ENCODE data around the gene IRAK4.

The IRAK4 gene

GRCh38 chr12:43776498-43776897 lies 17.7 kb downstream of the IRAK4 start:
- DNase-seq = no peak

- no peak for DNase-seq
These were observed 28.3 kb downstream of the IRAK4 start for GRCh38 chr12:43786899-43787693.

GRCh38 chr12:43789941-43790340 lies 31.2 kb downstream of the IRAK4 start:
- DNase-seq = no peak

GRCh38 chr12:43795716-43796280 lies 37.0 kb downstream of the IRAK4 start:
- no peak for DNase-seq

GRCh38 chr12:43797561-43798217 lies 38.9 kb downstream of the IRAK4 start:
- no peak for DNase-seq

GRCh38 chr12:43805149-43805859 lies 46.6 kb downstream of the IRAK4 start:
- no peak for DNase-seq

- DNase-seq = peak; percentile 82 to 87
These were observed 47.3 kb downstream of the IRAK4 start, which contains the start of gene TWF1 for GRCh38 chr12:43805860-43806736. TSS of gene TWF1 (minus strand) at chr12:43806317. CDS start at chr12:43806245, 72 bp downstream.

- no peak for DNase-seq
These were observed 48.0 kb downstream of the IRAK4 start for GRCh38 chr12:43806737-43807072.

GRCh38 chr12:43807386-43807785 lies 48.6 kb downstream of the IRAK4 start:
- DNase-seq = no peak

GRCh38 chr12:43812057-43812456 lies 53.3 kb downstream of the IRAK4 start:
- DNase-seq = no peak

GRCh38 chr12:43812926-43813325 lies 54.2 kb downstream of the IRAK4 start:
- DNase-seq = no peak

- no peak for DNase-seq
These were observed 56.7 kb downstream of the IRAK4 start for GRCh38 chr12:43815416-43815815.

GRCh38 chr12:43816168-43816567 lies 57.4 kb downstream of the IRAK4 start:
- DNase-seq = no peak

- DNase-seq = no peak
These were observed 65.5 kb downstream of the IRAK4 start for GRCh38 chr12:43824207-43824775.

- no peak for DNase-seq
These were observed 67.9 kb downstream of the IRAK4 start for GRCh38 chr12:43826681-43827080.

GRCh38 chr12:43827093-43827492 lies 68.3 kb downstream of the IRAK4 start:
- no peak for DNase-seq

GRCh38 chr12:43832463-43833168 lies 73.9 kb downstream of the IRAK4 start:
- DNase-seq = no peak

- no peak for DNase-seq
These were observed 76.5 kb downstream of the IRAK4 start for GRCh38 chr12:43835264-43835655.

- peak; percentile 42 to 50 for DNase-seq
These were observed 77.1 kb downstream of the IRAK4 start, which contains the start of gene TMEM117 for GRCh38 chr12:43835656-43836474. TSS of gene TMEM117 (plus strand) at chr12:43836081.

- no peak for DNase-seq
These were observed 77.8 kb downstream of the IRAK4 start for GRCh38 chr12:43836475-43836989.

Measured in stimulated activated CD4-positive, alpha-beta T cell treated with anti-CD3 and anti-CD28 coated beads, Interleukin-2, amount 100 ng/mL, for 48 hours (primary cell).